GM11168 (cell line): ENCODE measurements around the gene CELF4.

ENCODE experiments used
- in situ Hi-C: fragments of 300-500 bp; cut with MboI; formaldehyde crosslinking; loops from one replicate; pipeline ENCODE4 v1.12.0; 2022; ENCODE audit warnings: low sequenced_read_pairs; ENCODE audit not compliant: unreplicated experiment

Gene CELF4

GRCh38 chr18:37565101-37565976 lies at the start of gene CELF4:
Gene CELF4 (minus strand): TSS chr18:37565798.
- in situ Hi-C loops: no loop called here

- in situ Hi-C loops: no loop called here
Observed at GRCh38 chr18:37613253-37613565, 47.6 kb upstream of the CELF4 start.

- in situ Hi-C loops: no loop called here
Observed at GRCh38 chr18:37612524-37613252, 47.1 kb upstream of the CELF4 start.

DNA sequence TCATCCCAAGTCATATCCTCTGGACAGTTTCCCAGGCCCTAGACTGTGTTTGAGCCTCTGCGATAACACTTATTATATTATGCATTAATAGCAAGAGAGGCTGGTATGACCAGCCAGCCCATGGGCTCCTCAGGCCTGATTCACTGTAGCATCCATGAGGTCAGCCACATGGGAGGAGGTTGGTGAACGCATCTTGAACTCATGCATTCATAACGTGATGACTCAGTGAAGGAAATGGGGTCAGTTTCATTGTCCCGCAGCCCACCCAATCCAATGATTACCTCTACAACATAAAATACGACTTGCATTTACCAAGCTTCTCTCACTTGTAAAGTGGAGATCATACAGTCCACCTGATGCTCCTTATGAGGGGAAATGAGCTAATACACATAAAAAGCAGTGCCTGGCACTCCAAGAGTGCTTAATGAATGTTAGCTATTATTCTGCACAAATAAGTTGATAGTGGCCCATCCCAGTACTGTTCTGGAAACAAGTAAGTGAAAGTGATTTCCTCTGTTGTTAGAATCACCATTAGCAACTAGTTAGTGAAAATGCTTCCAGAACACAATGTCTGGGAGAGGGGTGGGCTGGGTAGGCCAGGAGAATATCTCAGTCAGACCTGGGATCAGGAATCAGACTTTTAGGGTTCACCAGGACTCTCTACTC lies 46.1 kb upstream of the CELF4 start:
- in situ Hi-C loops: no loop called here

DNA sequence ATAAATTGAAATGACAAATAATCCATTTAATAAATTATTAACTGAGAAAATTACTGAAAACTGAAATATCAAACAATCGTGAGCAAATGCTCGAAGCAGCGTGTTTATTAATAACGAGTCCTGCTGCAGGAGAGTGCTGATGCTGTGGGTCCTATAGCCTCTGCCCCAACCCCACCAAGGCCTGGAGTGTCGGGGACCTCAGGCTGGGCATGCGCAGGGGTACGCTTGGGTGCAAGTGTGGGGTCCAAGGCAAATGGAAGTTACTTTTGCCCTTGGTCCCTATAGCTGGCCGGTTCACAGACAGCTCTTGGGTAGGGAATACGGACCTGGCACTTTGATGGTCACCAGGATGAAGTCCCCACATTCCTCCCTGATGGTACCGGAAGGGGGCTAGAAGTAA lies 43.3 kb upstream of the CELF4 start:
- in situ Hi-C loops: no loop called here

DNA sequence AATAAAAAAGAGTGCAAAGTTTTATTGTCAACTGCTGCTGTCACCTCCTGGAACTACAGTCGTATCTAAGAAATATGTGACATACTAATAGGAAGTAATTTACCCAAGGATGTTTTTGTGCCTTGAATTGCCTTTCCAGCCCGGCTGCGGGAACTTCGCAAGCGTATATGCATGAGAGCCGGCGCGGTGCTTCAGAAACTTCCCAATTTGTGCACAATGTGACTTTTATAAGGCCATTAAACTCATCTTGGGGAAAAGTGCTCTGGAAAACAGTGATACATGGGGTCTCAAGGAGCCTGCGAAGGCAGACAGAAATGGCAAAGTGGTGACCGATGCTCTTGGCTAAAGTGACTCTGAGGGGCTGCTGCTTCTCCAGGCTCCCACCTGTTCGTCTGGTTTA lies 41.7 kb upstream of the CELF4 start:
- in situ Hi-C loops: no loop called here

- in situ Hi-C loops: no loop called here
Observed at GRCh38 chr18:37604032-37604431, 38.4 kb upstream of the CELF4 start.

- in situ Hi-C loops: no loop called here
Observed at GRCh38 chr18:37598966-37599896, 33.6 kb upstream of the CELF4 start.

- in situ Hi-C loops: no loop called here
Observed at GRCh38 chr18:37598396-37598795, 32.8 kb upstream of the CELF4 start.

GRCh38 chr18:37590346-37590745 lies 24.7 kb upstream of the CELF4 start:
- in situ Hi-C loops: no loop called here

DNA sequence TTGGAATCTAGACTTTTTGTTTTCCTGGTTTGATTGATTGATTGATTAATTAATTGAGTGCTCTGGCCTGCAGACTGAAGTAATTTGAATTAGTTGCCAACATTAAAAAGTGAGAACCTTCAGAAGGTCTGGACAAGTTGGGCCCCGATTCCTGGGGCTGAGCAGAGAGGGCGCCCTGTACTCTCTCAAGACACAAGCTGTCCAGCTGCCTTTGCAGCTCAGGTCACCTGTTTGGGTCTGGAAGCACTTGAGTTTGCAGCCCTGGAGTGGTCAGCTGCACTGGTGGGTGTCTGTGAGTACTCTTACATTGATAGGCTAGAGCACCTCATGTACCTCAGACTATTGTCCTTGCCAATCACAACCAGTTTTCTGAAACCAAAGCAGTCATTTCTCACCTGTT lies 22.7 kb upstream of the CELF4 start:
- in situ Hi-C loops: no loop called here

DNA sequence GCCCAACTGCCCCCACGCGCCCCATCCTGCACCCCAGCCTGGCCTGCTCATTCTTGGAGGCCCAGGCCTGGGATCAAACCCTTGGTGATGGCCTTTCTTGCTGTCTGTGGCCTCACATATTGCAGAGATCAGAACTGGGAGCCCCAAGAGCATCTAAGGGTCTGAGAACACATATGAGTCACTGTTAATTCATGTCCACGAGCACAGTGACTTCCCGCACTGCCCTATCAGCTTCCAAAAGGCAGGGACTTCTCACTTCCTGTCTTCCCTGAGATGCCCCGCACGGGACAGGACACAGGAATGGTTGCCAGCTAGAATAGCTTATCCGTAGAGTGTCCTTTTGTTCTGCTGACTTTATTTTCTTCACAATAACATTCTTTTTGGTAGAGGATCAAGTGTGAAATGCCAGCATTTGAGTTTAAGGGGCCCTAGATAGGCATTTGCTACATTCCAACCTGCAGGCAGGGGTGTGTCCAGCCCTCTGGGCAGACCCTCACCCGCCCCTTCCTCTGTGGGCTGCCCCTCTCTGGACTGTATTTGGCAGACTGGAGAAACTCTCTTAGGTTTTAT lies 21.1 kb upstream of the CELF4 start:
- in situ Hi-C loops: no loop called here

DNA sequence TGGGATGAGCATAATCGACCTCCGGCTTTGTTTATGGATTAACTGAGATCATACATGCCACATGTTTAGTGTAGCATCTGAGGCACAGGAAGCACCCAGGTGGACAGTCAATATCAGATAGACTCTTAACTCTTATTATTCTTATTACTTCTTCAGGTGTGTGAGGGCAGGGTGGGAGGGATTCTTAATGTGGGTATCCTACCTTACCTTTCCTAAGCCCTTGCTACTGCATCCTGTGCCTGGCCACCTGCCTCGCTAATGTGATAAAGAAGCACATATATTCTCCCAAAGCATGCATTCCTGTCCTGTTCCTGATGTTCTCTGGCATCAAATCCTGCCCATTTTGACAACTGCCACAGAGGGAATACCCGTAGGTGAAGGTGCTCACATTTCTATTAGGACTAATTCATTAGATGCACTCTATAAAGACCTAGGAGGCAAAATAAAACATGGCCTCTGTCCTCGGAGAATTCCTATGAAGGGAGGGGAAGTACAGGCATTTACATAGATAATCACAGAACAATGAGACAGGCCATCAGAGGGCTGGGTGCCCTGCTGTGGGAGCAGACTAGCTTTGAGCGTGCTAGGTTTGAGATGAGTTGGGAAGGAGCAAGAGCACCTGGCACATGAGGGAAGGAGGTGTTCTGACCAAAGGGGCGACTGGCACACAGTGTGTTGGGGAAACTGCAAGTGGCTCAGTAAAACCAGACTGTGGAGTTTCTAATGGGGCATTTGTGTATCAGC lies 19.5 kb upstream of the CELF4 start:
- in situ Hi-C loops: no loop called here

DNA sequence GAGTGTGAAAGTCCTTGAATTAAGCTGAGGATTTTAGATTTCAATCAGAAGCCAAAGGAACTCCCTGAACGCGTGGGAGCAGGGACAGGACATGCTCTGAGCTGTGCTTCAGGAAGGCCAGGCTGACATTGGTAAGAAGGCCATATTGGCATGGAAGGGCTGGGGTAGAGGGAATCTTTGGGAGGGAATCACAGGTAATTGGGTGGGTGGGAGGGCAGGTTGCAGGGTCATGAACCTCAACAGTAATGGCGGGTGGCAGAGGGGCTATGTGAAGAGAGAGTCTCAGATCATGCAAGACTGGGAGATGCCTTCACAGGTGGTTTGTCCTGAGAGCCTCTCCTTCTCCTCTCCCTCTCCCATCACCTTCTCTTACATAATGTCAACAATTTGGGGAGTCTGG lies 18.6 kb upstream of the CELF4 start:
- in situ Hi-C loops: no loop called here

DNA sequence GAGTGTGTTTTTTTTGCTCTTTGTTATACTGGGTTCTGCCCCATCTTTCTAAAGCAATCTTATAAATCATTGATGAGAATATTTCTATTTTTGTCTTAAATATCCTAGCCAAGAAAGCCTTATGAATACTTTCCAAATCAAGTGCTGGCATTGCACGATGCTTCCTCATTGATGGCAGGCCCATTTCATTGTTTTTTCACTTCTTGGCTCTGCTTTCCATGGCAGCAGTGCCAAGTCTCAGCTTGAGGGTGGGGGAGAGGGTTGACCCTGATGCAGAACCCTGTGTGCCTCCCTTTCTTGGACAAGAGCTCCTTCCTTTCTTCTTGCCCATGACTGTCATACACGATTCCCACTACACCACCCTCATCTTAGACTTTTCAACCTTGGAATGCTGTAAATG lies 16.7 kb upstream of the CELF4 start:
- in situ Hi-C loops: no loop called here

- in situ Hi-C loops: no loop called here
Observed at GRCh38 chr18:37578886-37579513, 13.4 kb upstream of the CELF4 start.

DNA sequence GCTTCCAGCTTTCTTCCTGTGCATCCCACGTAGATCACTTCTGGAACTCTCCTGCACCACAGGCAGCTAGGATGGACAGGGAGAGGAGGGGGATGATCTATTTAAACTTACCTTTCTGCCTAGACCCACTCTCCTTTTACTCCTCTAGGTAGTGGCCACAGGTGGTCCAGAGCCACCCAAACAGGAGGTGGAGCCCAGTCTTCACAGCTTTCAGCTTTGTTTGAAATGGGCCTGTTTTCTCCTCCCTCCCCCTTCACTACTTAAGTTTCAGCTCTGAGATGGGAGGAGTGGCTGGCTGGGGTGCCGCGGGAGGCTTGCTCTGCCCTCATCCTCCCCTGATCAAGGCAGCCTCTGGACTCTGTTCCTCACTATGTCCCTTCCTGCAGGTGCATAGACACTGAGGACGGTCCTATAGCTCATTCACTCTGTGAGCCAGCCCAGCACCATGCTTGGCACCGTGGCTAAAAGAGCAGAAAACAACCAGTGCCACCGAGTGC lies 12.6 kb upstream of the CELF4 start:
- in situ Hi-C loops: no loop called here

DNA sequence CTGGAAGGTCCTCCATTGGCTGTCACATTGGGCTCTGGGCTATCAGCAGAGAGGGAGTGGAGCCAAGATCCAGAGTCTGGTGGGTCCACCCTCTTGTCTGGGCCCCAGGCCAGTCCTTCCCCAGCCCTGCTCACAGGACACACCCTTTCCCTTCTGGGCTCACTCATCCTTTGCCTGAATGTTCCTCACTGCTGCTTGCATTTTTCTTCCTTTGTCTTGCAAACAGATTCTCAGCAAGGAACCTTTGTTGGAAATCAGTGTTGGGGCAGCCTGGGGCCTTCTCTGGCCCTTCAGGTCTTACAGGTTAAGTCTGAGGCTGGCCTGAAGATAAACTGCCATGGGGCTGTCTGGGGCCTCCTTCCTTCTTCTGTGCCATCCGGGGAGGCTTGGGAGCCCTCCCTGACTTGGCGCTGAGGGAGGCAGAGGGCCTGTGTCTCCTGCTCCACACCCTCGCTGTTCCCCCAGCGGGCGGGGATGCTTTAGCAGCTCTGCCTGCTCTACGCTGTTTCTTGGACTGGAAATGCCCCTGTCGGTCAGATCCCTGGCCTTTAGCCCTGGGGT lies 11.5 kb upstream of the CELF4 start:
- in situ Hi-C loops: no loop called here
